WTC11 (cell line): ENCODE data around the gene LGMN. TPM values are rescaled to one million over a fixed set of nuclear protein-coding genes. Genes with fewer than 3 reads are reported as not detected.

ENCODE experiments used
- ATAC-seq: fragments of 200-7000 bp; cut with Tn5 transposase; 2 replicates; pipeline ENCODE4 v1.10.0; 2021; ENCODE audit warnings: mild to moderate bottlenecking, moderate library complexity
- CTCF ChIA-PET: fragments of 300-600 bp; sonication (Branson Sonifier 250); formaldehyde crosslinking; loops from one replicate; lab custom pipeline; 2021; ENCODE audit warnings: antibody characterized with exemption; lab: Charles Lee
- POLR2A ChIA-PET: fragments of 350-600 bp; sonication (Branson Sonifier 250); formaldehyde crosslinking; loops from one replicate; lab custom pipeline; 2021; ENCODE audit warnings: antibody characterized with exemption; lab: Charles Lee
- DNase-seq: peaks from one replicate; pipeline ENCODE4 v3.0.0; 2021; ENCODE audit warnings: low spot score
- H3K27ac Mint-ChIP-seq: 2 replicates; pipeline ENCODE4 v1.8.0; 2021; ENCODE audit warnings: mixed read lengths
- H3K27me3 Mint-ChIP-seq: 2 replicates; pipeline ENCODE4 v1.8.0; 2021; ENCODE audit warnings: low read depth, mild to moderate bottlenecking, moderate library complexity, mixed read lengths
- H3K36me3 Mint-ChIP-seq: 2 replicates; pipeline ENCODE4 v1.8.0; 2021; ENCODE audit warnings: mixed read lengths
- H3K4me1 Mint-ChIP-seq: 2 replicates; pipeline ENCODE4 v1.8.0; 2022; ENCODE audit warnings: mixed read lengths
- H3K4me3 Mint-ChIP-seq: 2 replicates; pipeline ENCODE4 v1.8.0; 2021; ENCODE audit warnings: mild to moderate bottlenecking, moderate library complexity, mixed read lengths
- H3K9me3 Mint-ChIP-seq: 2 replicates; pipeline ENCODE4 v1.8.0; 2021; ENCODE audit warnings: mixed read lengths
- CREM ChIP-seq: sonication (generic); formaldehyde crosslinking; IDR thresholded peaks from 2 replicates; pipeline ENCODE4 v1.8.1; 2022; ENCODE audit warnings: mild to moderate bottlenecking, missing genetic modification reagents, moderate library complexity
- E2F1 ChIP-seq: sonication (generic); formaldehyde crosslinking; IDR thresholded peaks from 2 replicates; pipeline ENCODE4 v1.8.0; 2022; ENCODE audit warnings: mild to moderate bottlenecking, missing genetic modification reagents
- E2F5 ChIP-seq: sonication (generic); formaldehyde crosslinking; IDR thresholded peaks from 2 replicates; pipeline ENCODE4 v1.8.1; 2022; ENCODE audit warnings: mild to moderate bottlenecking, moderate library complexity, missing genetic modification reagents
- ELF4 ChIP-seq: sonication (generic); formaldehyde crosslinking; IDR thresholded peaks from 2 replicates; pipeline ENCODE4 v1.8.1; 2022; ENCODE audit warnings: low read depth, mild to moderate bottlenecking, moderate library complexity, missing genetic modification reagents
- ETV6 ChIP-seq: sonication (generic); formaldehyde crosslinking; IDR thresholded peaks from 2 replicates; pipeline ENCODE4 v1.8.1; 2022; ENCODE audit warnings: mild to moderate bottlenecking, missing genetic modification reagents
- FOXK1 ChIP-seq: sonication (generic); formaldehyde crosslinking; IDR thresholded peaks from 2 replicates; pipeline ENCODE4 v1.8.0; 2022; ENCODE audit warnings: mild to moderate bottlenecking, moderate library complexity, missing genetic modification reagents
- FOXP4 ChIP-seq: sonication (generic); formaldehyde crosslinking; IDR thresholded peaks from 2 replicates; pipeline ENCODE4 v1.8.0; 2022; ENCODE audit warnings: mild to moderate bottlenecking, missing genetic modification reagents
- GABPB1 ChIP-seq: sonication (generic); formaldehyde crosslinking; IDR thresholded peaks from 2 replicates; pipeline ENCODE4 v1.8.1; 2023; ENCODE audit warnings: mild to moderate bottlenecking, missing genetic modification reagents
- HMGXB4 ChIP-seq: sonication (generic); formaldehyde crosslinking; IDR thresholded peaks from 2 replicates; pipeline ENCODE4 v1.8.1; 2023; ENCODE audit warnings: mild to moderate bottlenecking, moderate library complexity, missing genetic modification reagents
- JAZF1 ChIP-seq: fragments of 250-450 bp; sonication (Bioruptor Pico); IDR thresholded peaks from 2 replicates; pipeline ENCODE4 v1.9.0; 2021; ENCODE audit warnings: moderate library complexity, mild to moderate bottlenecking, inconsistent platforms
- JUN ChIP-seq: sonication (generic); formaldehyde crosslinking; IDR thresholded peaks from 2 replicates; pipeline ENCODE4 v1.8.0; 2023; ENCODE audit warnings: mild to moderate bottlenecking, missing genetic modification reagents
- SP1 ChIP-seq: sonication (generic); formaldehyde crosslinking; conservative IDR thresholded peaks from 2 replicates; pipeline ENCODE4 v1.8.1; 2022; ENCODE audit warnings: missing genetic modification reagents
- TP53 ChIP-seq: sonication (generic); formaldehyde crosslinking; IDR thresholded peaks from 2 replicates; pipeline ENCODE4 v1.8.1; 2023; ENCODE audit warnings: mild to moderate bottlenecking, missing genetic modification reagents
- USF2 ChIP-seq: sonication (generic); formaldehyde crosslinking; IDR thresholded peaks from 2 replicates; pipeline ENCODE4 v1.8.1; 2023; ENCODE audit warnings: mild to moderate bottlenecking, missing genetic modification reagents, moderate library complexity
- ZNF219 ChIP-seq: sonication (generic); formaldehyde crosslinking; IDR thresholded peaks from 2 replicates; pipeline ENCODE4 v1.8.0; 2023; ENCODE audit warnings: missing genetic modification reagents, mild to moderate bottlenecking, borderline replicate concordance
- ZNF317 ChIP-seq: sonication (generic); formaldehyde crosslinking; IDR thresholded peaks from 2 replicates; pipeline ENCODE4 v1.8.1; 2023; ENCODE audit warnings: low read depth, mild to moderate bottlenecking, moderate library complexity, missing genetic modification reagents, borderline replicate concordance
- ZNF416 ChIP-seq: fragments of 250-450 bp; sonication (Bioruptor Pico); IDR thresholded peaks from 2 replicates; pipeline ENCODE4 v1.9.0; 2021; ENCODE audit warnings: mild to moderate bottlenecking, inconsistent platforms
- ZNF512 ChIP-seq: sonication (generic); formaldehyde crosslinking; IDR thresholded peaks from 2 replicates; pipeline ENCODE4 v1.8.1; 2022; ENCODE audit warnings: missing genetic modification reagents, borderline replicate concordance
- ZNF671 ChIP-seq: fragments of 250-450 bp; sonication (Bioruptor Pico); IDR thresholded peaks from 2 replicates; pipeline ENCODE4 v1.8.0; 2021; ENCODE audit warnings: mild to moderate bottlenecking
- ZSCAN18 ChIP-seq: fragments of 250-450 bp; sonication (Bioruptor Pico); IDR thresholded peaks from 2 replicates; pipeline ENCODE4 v2.1.2; 2022; ENCODE audit warnings: mild to moderate bottlenecking, moderate library complexity
- total RNA-seq: library from RNA; stranded (reverse); gene quantifications from 3 replicates; pipeline ENCODE4 v1.2.3, GENCODE V29; 2021

LGMN gene
- total RNA-seq, 1 experiment from 2014 or later: 55.7 TPM

GRCh38 chr14:92676403-92677086 is 71.9 kb downstream of the LGMN start:
- ChIA-PET CTCF (interaction anchor here (1.3 to 1.4 kb wide), 2 partner anchors 10 to 63 kb away, joined by 3 to 10 read pairs; no protein-coding TSS in a partner anchor), POLR2A (interaction anchor here (1.4 kb wide), 1 partner anchor 14 kb away, joined by 3 read pairs; no protein-coding TSS in a partner anchor)
- H3K4me1 Mint-ChIP-seq: peaks cover 3% of the 10 kb centered on the region; the same call in 1 of the 2 replicates
- H3K27ac Mint-ChIP-seq: no peak overlapping the region
- TF ChIP-seq ZNF317 (CRISPR knock-in tag) (no peak), ZNF512 (CRISPR knock-in tag) (no peak), E2F1 (CRISPR knock-in tag) (no peak), FOXP4 (CRISPR knock-in tag) (no peak), SP1 (CRISPR knock-in tag) (no peak), ZSCAN18 (CRISPR knock-in tag) (no peak), USF2 (CRISPR knock-in tag) (no peak), HMGXB4 (CRISPR knock-in tag) (no peak), JAZF1 (CRISPR knock-in tag) (no peak), E2F5 (CRISPR knock-in tag) (no peak), ZNF671 (CRISPR knock-in tag) (no peak)
- ATAC-seq (no peak), DNase-seq (no peak)
- H3K4me3 Mint-ChIP-seq: no peak overlapping the region
- no peaks in the 10 kb centered on the region for H3K9me3 Mint-ChIP-seq
- H3K27me3 Mint-ChIP-seq: no peaks in the 10 kb centered on the region
- H3K36me3 Mint-ChIP-seq: no peaks in the 10 kb centered on the region

GRCh38 chr14:92675976-92676375 is 72.5 kb downstream of the LGMN start:
- CTCF ChIA-PET: interaction anchor here (1.3 to 1.4 kb wide), 2 partner anchors 10 to 63 kb away, joined by 3 to 10 read pairs; no protein-coding TSS in a partner anchor
- DNase-seq: no peak
- peaks cover 3% of the 10 kb centered on the region; the same call in 1 of the 2 replicates for H3K4me1 Mint-ChIP-seq
- TF ChIP-seq ETV6 (CRISPR knock-in tag): no peak
- no peak for TF ChIP-seq ELF4
- TF ChIP-seq ZNF219 (CRISPR knock-in tag): no peak
- TF ChIP-seq ZNF416: no peak
- TF ChIP-seq CREM: no peak
- TF ChIP-seq E2F1 (CRISPR knock-in tag): no peak
- no peak for TF ChIP-seq FOXK1 (CRISPR knock-in tag)
- TF ChIP-seq JUN (CRISPR knock-in tag): no peak
- TF ChIP-seq GABPB1 (CRISPR knock-in tag): no peak
- TF ChIP-seq TP53: no peak

More at GRCh38 chr14:92675976-92676375, 72.5 kb downstream of the LGMN start:
- H3K4me3 Mint-ChIP-seq: no peak overlapping the region
- H3K9me3 Mint-ChIP-seq: no peaks in the 10 kb centered on the region
- no peaks in the 10 kb centered on the region for H3K36me3 Mint-ChIP-seq
- no peaks in the 10 kb centered on the region for H3K27me3 Mint-ChIP-seq
- POLR2A ChIA-PET: interaction anchor here (1.4 kb wide), 1 partner anchor 14 kb away, joined by 3 read pairs; no protein-coding TSS in a partner anchor
- H3K27ac Mint-ChIP-seq: no peak overlapping the region
- ATAC-seq: no peak
